HG02571 (cell line): ENCODE data around the gene ZC3H4.
A peak's percentile ranks its signal among the peaks of the same experiment; 100 is the strongest.
"Not testable (repeated sequence)": the region's sequence is repeated elsewhere in the genome, so short reads cannot be mapped to it uniquely, and the experiment has no call there.

Experiments used
- ATAC-seq: cut with Tn5 transposase; IDR thresholded peaks from one replicate; pipeline ENCODE4 v1.9.1; 2021; ENCODE audit warnings: mild to moderate bottlenecking, moderate library complexity; ENCODE audit not compliant: unreplicated experiment

The ZC3H4 gene

DNA sequence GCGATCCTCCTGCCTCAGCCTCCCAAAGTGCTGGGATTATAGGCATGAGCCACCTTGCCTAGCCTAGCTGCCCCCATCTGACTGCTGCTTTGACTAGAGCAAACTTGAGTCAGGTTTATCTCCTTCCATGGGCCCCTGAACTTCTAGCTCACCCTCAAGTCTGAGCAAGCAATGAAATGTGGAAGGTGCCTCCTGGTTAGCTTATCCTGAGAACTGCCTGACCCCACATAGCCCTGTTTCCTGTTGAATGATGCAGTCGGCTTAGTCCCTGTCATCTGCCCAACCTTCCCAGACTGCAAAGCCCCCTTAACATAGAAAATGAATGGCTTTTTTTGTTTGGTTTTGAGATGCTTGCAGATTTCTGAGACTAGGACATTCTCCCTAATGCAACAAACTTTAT is 56.2 kb downstream of the ZC3H4 start:
- ATAC-seq: no peak

DNA sequence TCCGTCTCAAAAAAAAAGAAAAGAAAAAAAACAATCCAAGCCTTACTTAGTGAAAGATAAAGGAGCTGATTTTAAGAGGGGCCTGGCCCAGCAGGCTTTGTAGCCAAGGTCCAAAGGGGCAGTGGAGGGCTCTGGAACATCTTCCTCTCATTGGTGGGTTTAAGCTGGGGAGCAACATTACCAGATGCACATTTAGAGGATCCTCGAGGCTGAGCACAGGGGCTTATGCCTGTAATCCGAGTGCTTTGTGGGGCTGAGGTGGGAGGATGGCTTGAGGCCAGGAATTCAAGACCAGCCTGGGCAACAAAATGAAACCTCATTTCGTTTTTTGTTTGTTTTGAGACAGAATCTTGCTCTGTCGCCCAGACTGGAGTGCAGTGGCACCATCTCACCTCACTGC is 57.2 kb downstream of the ZC3H4 start:
- ATAC-seq: no peak

DNA sequence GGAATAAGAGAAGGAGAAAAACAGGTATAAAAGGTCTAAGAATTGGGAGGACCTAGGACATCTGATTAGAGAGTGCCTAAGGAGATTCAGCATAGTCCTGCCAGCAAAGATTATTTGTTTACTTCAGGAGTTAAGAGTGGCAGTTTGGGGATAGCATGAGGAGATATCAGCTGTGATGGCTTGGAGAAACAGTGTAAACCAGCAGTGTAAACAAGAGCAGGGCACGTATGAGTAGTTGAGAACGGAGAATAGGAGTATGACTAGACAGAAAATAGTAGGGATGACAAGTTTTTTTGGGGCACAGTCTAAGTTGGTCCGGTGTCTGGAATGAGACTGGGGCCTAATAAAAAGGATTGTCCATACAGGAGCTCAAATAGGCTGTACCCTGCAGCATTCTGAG is 63.0 kb downstream of the ZC3H4 start:
- not testable (repeated sequence) for ATAC-seq

DNA sequence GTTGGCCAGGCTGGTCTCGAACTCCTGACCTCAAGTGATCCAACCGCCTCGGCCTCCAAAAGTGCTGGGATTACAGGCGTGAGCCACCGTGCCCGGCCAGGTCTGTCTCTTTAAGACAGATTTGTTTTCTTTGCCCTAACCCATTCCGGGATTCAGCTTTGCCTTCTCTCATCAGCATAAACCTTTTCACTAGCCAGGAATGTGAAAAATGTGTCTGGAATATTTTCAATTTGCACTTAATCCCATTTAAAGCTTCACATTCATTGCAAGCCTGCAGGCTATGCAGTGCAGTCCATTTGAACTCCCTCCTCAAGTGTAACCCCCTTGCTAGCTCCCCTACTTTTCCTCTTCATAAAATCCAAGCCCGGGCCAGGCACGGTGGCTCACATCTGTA is 64.3 kb downstream of the ZC3H4 start:
- ATAC-seq: no peak

DNA sequence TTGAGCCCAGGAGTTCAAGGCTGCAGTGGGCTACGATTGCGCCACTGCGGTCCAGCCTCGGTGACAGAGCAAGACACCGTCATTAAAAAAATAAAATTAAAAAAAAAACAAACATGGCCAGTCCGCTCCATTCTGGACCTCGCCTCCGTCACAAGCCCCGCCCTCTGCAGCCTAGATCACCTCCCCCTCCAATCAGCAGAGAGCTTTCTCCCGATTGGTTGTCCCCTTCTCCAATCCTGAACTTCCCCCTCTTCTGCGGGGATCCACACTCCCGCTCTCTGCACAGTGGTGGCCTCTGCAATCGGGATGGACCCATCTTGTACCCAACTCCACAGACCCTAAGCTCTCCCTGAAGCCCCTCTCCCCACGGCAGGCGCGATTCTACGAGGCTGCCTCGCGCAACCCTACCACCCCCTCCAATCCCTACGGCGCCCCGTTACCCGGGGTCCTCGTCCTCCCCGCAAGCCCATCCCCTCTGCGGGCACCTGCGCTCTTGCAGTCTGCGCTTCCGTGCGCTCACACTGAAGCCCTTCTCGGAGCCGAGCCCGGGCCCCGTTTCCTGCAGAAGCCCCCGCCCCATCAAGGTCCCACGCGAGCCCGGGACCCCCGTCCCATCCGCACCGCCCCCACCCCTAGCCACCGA is 65.7 kb downstream of the ZC3H4 start:
- ATAC-seq: peak; percentile 21

DNA sequence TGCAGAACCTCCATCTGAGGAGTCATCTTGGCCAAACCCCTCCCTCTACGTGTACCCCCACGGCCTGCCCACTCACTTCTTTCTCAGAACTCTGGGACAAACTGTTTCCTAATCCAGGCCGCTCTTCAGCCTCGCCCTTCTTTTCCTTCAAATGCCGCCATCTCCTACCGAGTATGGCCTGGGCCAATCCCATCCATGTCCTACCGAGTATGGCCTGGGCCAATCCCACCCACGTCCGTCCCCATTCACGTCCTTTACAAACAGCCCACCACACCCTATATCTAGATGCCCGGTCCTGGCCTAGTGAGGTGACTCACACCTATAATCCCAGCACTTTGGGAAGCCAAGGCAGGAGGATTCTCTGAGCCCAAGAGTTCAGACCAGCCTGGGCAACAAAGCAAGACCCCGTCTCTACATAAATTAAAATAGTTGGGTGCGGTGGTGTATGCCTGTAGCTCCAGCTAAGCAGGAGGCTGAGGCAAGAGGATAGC is 66.3 kb downstream of the ZC3H4 start:
- no peak for ATAC-seq

DNA sequence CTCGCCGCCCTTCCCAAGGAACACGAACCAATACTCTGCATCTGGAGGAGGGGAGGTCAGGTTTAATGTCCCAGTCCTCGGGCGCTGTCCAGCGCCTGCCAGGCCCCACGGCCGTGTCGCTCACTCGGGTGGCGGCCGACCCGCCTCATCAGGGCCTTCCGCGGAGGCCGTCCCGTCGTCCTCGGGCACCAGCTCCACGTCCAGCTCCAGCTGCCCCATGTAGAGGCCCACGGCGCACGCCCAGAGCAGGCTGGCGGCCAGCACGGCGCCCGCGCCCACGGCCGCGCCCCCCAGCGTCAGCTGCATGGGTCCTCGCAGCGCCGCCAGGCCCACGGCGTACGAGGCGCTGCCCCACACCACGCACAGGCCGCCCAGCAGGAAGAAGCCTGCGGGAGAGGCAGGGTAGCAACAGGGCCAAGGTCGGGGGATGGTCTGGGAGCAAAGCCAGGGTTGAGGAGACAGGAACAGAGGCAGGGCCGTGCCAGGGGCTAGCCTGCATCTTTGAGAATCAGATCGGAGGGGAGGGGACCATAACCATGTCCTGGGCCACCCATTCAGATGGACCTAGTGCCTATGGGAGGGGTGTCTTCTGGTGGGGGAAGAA is 67.6 kb downstream of the ZC3H4 start:
- ATAC-seq: no peak

DNA sequence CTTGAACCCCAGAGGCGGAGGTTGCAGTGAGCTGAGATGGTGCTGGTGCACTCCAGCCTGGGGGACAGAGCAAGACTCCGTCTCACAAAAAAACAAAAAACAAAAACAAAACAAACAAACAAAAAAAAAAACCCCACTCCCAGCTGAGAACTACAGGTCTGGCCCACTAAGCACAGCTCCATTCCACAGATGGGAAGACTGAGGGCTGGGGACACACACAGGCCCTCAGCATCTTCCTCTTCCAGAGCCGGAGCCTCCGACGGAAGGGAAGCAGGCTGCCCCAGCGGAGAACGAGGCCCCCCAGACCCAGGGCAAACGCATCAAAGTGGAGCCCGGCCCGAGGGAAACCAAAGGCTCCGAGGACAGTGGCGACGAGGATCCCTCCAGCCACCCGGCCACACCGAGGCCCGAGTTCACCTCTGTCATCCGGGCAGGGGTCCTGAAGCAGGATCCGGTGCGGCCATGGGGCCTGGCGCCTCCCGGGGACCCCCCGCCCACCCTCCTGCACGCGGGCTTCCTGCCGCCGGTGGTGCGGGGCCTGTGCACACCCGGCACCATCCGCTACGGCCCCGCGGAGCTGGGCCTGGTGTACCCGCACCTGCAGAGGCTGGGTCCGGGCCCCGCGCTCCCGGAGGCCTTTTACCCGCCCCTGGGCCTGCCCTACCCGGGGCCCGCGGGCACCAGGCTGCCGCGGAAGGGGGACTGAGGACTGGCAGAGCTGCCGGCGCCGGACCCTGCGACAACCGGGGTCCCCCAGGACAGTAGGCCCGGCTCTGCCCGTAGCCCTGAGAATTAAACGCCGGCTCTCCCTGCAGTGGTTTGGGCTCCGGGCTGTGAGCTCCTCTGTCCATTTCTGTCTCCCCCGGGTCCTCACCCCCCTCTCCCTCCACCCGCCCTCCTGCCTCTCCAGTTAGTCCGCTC is 68.4 kb downstream of the ZC3H4 start:
- no peak for ATAC-seq

DNA sequence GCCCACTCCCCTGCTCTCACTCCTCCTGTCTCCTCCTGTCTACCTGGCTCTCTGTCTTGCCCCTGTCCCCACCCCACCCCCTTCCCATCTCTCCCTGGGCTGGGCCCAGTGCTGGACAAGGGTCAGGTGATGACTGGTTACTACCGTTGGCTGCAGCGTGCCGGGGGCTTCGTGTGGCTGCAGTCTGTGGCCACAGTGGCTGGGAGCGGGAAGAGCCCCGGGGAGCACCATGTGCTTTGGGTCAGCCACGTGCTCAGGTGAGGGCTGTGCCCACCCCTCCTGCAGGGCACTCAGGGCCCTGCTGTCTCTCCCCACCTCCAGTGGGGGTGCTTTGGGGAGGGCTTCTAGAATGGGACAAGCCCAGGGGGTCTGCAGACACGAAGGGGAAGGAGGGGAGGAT is 72.7 kb downstream of the ZC3H4 start:
- no peak for ATAC-seq

DNA sequence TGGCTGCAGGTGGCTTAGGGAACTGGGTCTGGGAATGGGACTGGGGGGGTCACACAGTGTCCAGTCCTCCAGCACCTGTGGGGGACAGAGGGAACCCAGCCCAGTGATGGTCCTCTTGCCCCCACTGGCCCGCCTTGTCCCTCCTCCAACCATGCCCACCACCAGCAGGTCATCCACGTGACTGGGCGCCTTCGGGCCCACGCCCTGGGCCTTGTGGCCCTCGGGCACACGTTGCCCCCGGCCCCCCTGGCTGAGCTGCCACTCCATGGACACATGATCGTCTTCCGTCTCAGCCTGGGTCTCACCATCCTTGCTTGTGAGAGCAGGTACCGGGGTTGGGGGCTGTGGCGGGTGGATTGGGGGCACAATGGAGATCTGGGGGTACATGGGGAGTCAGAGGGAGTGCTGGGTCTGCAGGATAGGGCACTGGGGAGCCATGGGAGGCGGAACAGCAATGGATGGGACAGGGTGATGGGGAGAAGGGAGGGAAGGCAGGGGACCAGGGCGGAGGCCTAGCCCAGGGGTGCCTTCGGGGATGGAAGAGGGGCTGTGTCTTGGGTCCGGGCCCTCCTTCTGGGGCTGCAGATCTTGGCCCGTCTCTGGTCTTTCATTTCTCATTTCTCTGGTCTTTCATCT is 74.2 kb downstream of the ZC3H4 start:
- ATAC-seq: no peak

DNA sequence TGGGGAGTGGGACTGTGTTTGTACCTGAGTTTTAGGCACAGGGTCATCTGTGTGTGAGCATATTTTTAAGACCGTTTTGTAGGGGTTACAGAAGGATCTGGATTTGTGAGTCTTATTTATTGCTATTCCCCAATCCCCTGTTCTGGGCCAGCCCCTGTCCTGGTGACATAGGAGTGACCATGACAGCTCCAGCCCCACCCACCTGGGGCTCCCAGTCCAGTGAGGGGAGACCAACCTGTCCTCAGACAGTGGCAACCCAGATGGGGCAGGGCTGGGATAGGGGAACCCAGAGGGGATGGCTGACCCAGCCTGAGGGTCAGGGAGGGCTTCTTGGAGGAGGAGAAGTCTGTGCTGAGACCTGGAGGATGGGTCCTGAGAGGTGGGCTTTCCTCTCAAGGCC is 75.8 kb downstream of the ZC3H4 start:
- ATAC-seq: no peak

GRCh38 chr19:47036097-47036651 is 77.4 kb downstream of the ZC3H4 start:
- no peak for ATAC-seq

DNA sequence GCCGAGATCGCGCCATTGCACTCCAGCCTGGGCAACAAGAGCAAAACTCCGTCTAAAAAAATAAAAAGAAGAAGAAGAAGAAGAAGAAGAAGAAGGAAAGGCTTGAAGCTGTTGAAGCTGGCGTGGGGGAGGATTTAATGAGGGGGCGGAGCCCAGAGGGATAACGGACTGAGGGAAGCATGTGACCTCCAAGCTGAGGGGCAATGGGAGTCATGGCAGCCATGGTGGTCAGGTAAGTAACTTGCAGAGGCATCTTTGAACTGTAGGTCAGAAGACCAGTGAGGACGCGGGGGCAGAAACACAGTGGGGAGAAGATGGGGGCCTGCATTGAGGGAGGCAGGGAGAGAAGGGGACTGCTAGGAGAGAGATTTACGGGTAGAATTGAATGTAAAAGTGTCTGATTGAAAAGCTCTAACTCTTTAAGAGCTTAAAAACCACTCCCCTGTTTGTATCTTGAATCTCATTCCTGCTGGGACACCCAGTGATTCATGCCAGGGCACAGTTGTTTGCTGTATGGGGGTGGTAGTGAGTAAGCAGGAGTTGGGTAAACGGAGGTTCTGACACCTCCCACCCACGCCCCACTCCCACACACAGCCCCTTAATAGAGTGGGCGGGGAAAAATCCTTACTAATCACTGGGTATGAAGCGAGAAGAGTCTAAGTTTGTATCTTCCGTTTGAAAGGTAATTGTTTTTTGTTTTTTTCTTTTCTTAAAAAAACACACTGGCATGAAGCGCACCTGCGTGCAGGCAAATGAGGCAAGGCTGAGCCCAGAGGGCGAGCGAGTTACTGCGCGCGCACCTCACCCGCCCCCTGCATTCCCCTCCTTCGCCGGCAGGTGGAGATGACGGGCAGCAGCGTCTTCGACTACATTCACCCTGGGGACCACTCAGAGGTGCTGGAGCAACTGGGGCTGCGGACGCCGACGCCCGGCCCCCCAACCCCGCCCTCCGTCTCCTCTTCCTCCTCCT is 78.2 kb downstream of the ZC3H4 start:
- ATAC-seq: peak; percentile 87

- no peak for ATAC-seq
Observed at GRCh38 chr19:47032171-47032811, 81.3 kb downstream of the ZC3H4 start.

- ATAC-seq: no peak
Observed at GRCh38 chr19:47028195-47028601, 85.4 kb downstream of the ZC3H4 start.

GRCh38 chr19:47027586-47028088 is 85.9 kb downstream of the ZC3H4 start:
- ATAC-seq: no peak

DNA sequence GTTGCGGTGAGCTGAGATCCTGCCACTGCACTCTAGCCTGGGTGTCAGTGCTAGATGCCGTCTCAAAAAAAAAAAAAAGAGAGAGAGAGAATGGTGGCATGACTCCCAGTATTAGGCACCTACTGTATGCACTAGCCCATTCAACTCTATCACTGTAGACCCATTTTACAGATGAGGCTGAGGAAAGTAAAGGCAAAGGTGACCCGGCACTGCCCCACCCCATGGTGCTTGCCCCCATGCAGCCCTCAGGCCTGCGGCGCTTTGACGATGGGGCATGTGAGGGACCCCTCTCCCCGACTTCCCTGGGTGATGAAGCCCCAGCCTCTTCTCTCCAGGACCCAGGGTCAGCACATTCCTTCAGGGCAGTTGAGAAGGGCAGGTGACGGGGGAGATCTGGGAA is 86.7 kb downstream of the ZC3H4 start:
- no peak for ATAC-seq

- ATAC-seq: no peak
Observed at GRCh38 chr19:47026156-47026555, 87.4 kb downstream of the ZC3H4 start.

- ATAC-seq: no peak
Observed at GRCh38 chr19:47024502-47024901, 89.1 kb downstream of the ZC3H4 start.
